H9 (cell line): Measurements from ENCODE around the gene CEP112. TPM values are rescaled to one million over a fixed set of nuclear protein-coding genes. Genes with fewer than 3 reads are reported as not detected.
"Not testable (repeated sequence)": the region's sequence is repeated elsewhere in the genome, so short reads cannot be mapped to it uniquely, and the experiment has no call there.

ENCODE experiments used
- DNase-seq: peaks from one replicate; pipeline ENCODE4 v3.0.0-alpha.2; 2017
- H2AFZ ChIP-seq: one replicate; pipeline ENCODE4 v1.6.1; 2013; ENCODE audit warnings: mild to moderate bottlenecking, low read length, control low read depth, moderate library complexity
- H2AK5ac ChIP-seq: 2 replicates; pipeline ENCODE4 v1.6.1; 2013; ENCODE audit warnings: low read length, control low read depth, mixed read lengths; ENCODE audit not compliant: insufficient read length
- H2BK120ac ChIP-seq: one replicate; pipeline ENCODE4 v1.6.1; 2013; ENCODE audit warnings: low read depth, mild to moderate bottlenecking, low read length, control low read depth, inconsistent platforms; ENCODE audit not compliant: poor library complexity, severe bottlenecking
- H2BK12ac ChIP-seq: 2 replicates; pipeline ENCODE4 v1.6.1; 2013; ENCODE audit warnings: low read length, control low read depth, mixed read lengths, low read depth; ENCODE audit not compliant: insufficient read length
- H2BK15ac ChIP-seq: 2 replicates; pipeline ENCODE4 v1.6.1; 2013; ENCODE audit warnings: low read depth, low read length, control low read depth
- H2BK20ac ChIP-seq: one replicate; pipeline ENCODE4 v1.6.1; 2013; ENCODE audit warnings: low read depth, mild to moderate bottlenecking, low read length, control low read depth, inconsistent platforms; ENCODE audit not compliant: poor library complexity, severe bottlenecking
- H2BK5ac ChIP-seq: 2 replicates; pipeline ENCODE4 v1.6.1; 2013; ENCODE audit warnings: low read length, control low read depth, mixed read lengths; ENCODE audit not compliant: insufficient read length
- H3K14ac ChIP-seq: 2 replicates; pipeline ENCODE4 v1.6.1; 2013; ENCODE audit warnings: low read length, control low read depth; ENCODE audit not compliant: insufficient read depth
- H3K18ac ChIP-seq: 2 replicates; pipeline ENCODE4 v1.6.1; 2013; ENCODE audit warnings: low read depth, mild to moderate bottlenecking, mixed read lengths, low read length, control low read depth; ENCODE audit not compliant: insufficient read length
- H3K23ac ChIP-seq: 2 replicates; pipeline ENCODE4 v1.6.1; 2013; ENCODE audit warnings: low read length, control low read depth, mixed read lengths, low read depth; ENCODE audit not compliant: insufficient read length
- H3K23me2 ChIP-seq: 2 replicates; pipeline ENCODE4 v1.6.1; 2013; ENCODE audit warnings: low read depth, mild to moderate bottlenecking, mixed read lengths, low read length, control low read depth; ENCODE audit not compliant: insufficient read length, poor library complexity, severe bottlenecking
- H3K27ac ChIP-seq: 2 replicates; pipeline ENCODE4 v1.5.1; 2013; ENCODE audit warnings: low read length, control low read depth, mixed read lengths, low read depth; ENCODE audit not compliant: insufficient read length
- H3K27me3 ChIP-seq: 2 replicates; pipeline ENCODE4 v1.6.1; 2013; ENCODE audit warnings: low read length, control low read depth, inconsistent platforms; ENCODE audit not compliant: insufficient read depth
- H3K4ac ChIP-seq: 2 replicates; pipeline ENCODE4 v1.6.1; 2013; ENCODE audit warnings: low read depth, mild to moderate bottlenecking, control low read depth, inconsistent platforms, low read length, moderate library complexity
- H3K4me1 ChIP-seq: 2 replicates; pipeline ENCODE4 v1.6.1; 2013; ENCODE audit warnings: low read length, control low read depth, inconsistent platforms; ENCODE audit not compliant: insufficient read depth
- H3K4me2 ChIP-seq: 2 replicates; pipeline ENCODE4 v1.6.1; 2013; ENCODE audit warnings: low read length, control low read depth, mixed read lengths; ENCODE audit not compliant: insufficient read length, insufficient read depth
- H3K56ac ChIP-seq: 2 replicates; pipeline ENCODE4 v1.6.1; 2013; ENCODE audit warnings: low read depth, mild to moderate bottlenecking, mixed read lengths, low read length, control low read depth; ENCODE audit not compliant: insufficient read length
- H3K79me1 ChIP-seq: 2 replicates; pipeline ENCODE4 v1.6.1; 2013; ENCODE audit warnings: low read depth, mild to moderate bottlenecking, moderate library complexity, low read length, control low read depth, inconsistent platforms; ENCODE audit not compliant: insufficient read depth, poor library complexity, severe bottlenecking
- H3K79me2 ChIP-seq: 2 replicates; pipeline ENCODE4 v1.6.1; 2013; ENCODE audit warnings: low read length, control low read depth, inconsistent platforms; ENCODE audit not compliant: insufficient read depth
- H3K9ac ChIP-seq: 2 replicates; pipeline ENCODE4 v1.6.1; 2013; ENCODE audit warnings: low read length, control low read depth, mixed read lengths; ENCODE audit not compliant: insufficient read length; ENCODE audit errors: extremely low read depth
- H3K9me3 ChIP-seq: one replicate; pipeline ENCODE4 v1.6.1; 2013; ENCODE audit warnings: low read depth, low read length, inconsistent platforms; ENCODE audit not compliant: control insufficient read depth
- H3T11ph ChIP-seq: one replicate; pipeline ENCODE4 v1.6.1; 2013; ENCODE audit warnings: mild to moderate bottlenecking, low read length, control low read depth, inconsistent platforms
- H4K20me1 ChIP-seq: one replicate; pipeline ENCODE4 v1.6.1; 2013; ENCODE audit not compliant: control insufficient read depth, insufficient read length, insufficient read depth
- H4K5ac ChIP-seq: 2 replicates; pipeline ENCODE4 v1.6.1; 2013; ENCODE audit warnings: low read depth, mild to moderate bottlenecking, mixed read lengths, low read length, control low read depth; ENCODE audit not compliant: insufficient read length
- H4K8ac ChIP-seq: replicated peaks from 2 replicates; pipeline ENCODE4 v1.6.1; 2013; ENCODE audit warnings: low read length, control low read depth, mixed read lengths, low read depth; ENCODE audit not compliant: insufficient read length
- H4K91ac ChIP-seq: 2 replicates; pipeline ENCODE4 v1.6.1; 2013; ENCODE audit warnings: low read depth, mild to moderate bottlenecking, moderate library complexity, mixed read lengths, low read length, control low read depth; ENCODE audit not compliant: insufficient read length
- H3K27ac Mint-ChIP-seq, 3 experiments: 2 replicates in 2 of 3; 3 replicates in 1 of 3; pipeline ENCODE4 v1.8.0; 2020 to 2021; ENCODE audit warnings: mixed read lengths in 3 of 3, mild to moderate bottlenecking in 1 of 3, moderate library complexity in 1 of 3
- H3K27me3 Mint-ChIP-seq: 2 replicates; pipeline ENCODE4 v1.8.0; 2021; ENCODE audit warnings: low read depth, mild to moderate bottlenecking, moderate library complexity, mixed read lengths
- H3K36me3 Mint-ChIP-seq, 3 experiments: 2 replicates in 2 of 3; 3 replicates in 1 of 3; pipeline ENCODE4 v1.8.0; 2020 to 2021; ENCODE audit warnings: low read depth in 3 of 3, mixed read lengths in 3 of 3; ENCODE audit not compliant: insufficient read depth in 1 of 3
- H3K4me1 Mint-ChIP-seq, 2 experiments: 2 replicates each; pipeline ENCODE4 v1.8.0; 2020; ENCODE audit warnings: mixed read lengths in 2 of 2
- H3K4me3 Mint-ChIP-seq, 2 experiments: 2 replicates in 1 of 2; 3 replicates in 1 of 2; pipeline ENCODE4 v1.8.0; 2020 to 2021; ENCODE audit warnings: mild to moderate bottlenecking in 2 of 2, mixed read lengths in 2 of 2, moderate library complexity in 1 of 2
- H3K9me3 Mint-ChIP-seq, 2 experiments: 2 replicates in 1 of 2; 3 replicates in 1 of 2; pipeline ENCODE4 v1.8.0; 2020; ENCODE audit warnings: mild to moderate bottlenecking in 2 of 2, mixed read lengths in 2 of 2, moderate library complexity in 1 of 2
- WGBS: extraction: QIAGEN DNeasy Blood & Tissue Kit; methylation state at CpG from one replicate; pipeline ENCODE4 v1.1.7; 2013; ENCODE audit warnings: missing lambda C conversion rate, low lambda C conversion rate, mixed read lengths; ENCODE audit not compliant: insufficient read length; ENCODE audit errors: extremely low coverage; 5-methylcytosine and 5-hydroxymethylcytosine counted together
- total RNA-seq: library from RNA; stranded (reverse); gene quantifications from 2 replicates; pipeline ENCODE4 v1.2.1, GENCODE V29; 2021
- TF ChIP-seq, protein P1 (sequence below): fragments of 200-600 bp; sonication (generic); conservative IDR thresholded peaks from 3 replicates; pipeline ENCODE4 v1.8.0; 2021; ENCODE audit warnings: antibody characterized with exemption, mild to moderate bottlenecking

The CEP112 gene
- total RNA-seq, 1 experiment from 2014 or later = 5.4 TPM

DNA sequence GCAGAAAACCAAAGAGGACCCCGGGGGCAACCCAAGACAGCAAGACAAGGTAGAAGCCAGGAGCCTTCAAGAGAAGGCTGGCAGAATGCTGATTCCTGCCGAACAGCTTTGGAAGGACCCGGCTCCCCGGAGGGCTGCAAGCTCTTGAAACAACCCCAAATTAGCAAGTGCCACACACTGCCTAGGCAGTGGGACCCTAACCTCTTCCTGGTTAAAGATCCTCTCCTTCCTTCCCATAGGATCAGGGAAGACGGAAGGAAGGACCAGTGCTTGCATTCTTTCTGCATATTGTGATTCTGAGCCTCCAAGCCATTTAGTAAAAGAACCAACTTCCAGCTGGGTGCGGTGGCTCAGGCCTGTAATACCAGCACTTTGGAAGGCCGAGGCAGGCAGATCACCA is 508.5 kb downstream of the CEP112 start:
- Histone ChIP-seq H3K56ac (no peak overlapping the region), H3K4me2 (no peak overlapping the region), H4K8ac (no peak overlapping the region), H3K27me3 (peaks cover 3% of the 10 kb centered on the region; the same call in 1 of the 2 replicates), H3K27ac (no peak overlapping the region), H3K4ac (no peak overlapping the region), H4K5ac (no peak overlapping the region), H3K79me2 (no peaks in the 10 kb centered on the region), H3K18ac (no peak overlapping the region), H2AK5ac (no peak overlapping the region), H3K23me2 (no peaks in the 10 kb centered on the region), H2BK15ac (0 out of 2 replicates have a peak overlapping the region, but pooled peaks have one; percentile 48), H2AFZ (no peak overlapping the region), H3K9ac (no peak overlapping the region), H3T11ph (no peak overlapping the region), H2BK12ac (no peak overlapping the region), H2BK120ac (no peak overlapping the region), H3K79me1 (no peaks in the 10 kb centered on the region), H4K20me1 (no peaks in the 10 kb centered on the region), H3K23ac (no peak overlapping the region), H3K9me3 (no peaks in the 10 kb centered on the region), H2BK20ac (no peak overlapping the region), H3K14ac (no peak overlapping the region), H3K4me1 (no peaks in the 10 kb centered on the region), H2BK5ac (no peak overlapping the region), H4K91ac (no peak overlapping the region)
- Mint-ChIP-seq H3K27ac (no peak overlapping the region), H3K4me1 (peaks cover 2 to 3% of the 10 kb centered on the region in 2 experiments; a peak in 2 of 4 replicates), H3K4me3 (no peak overlapping the region), H3K36me3 (no peaks in the 10 kb centered on the region; a peak in 1 of 7 replicates), H3K27me3 (peaks cover 6% of the 10 kb centered on the region), H3K9me3 (peaks cover 0 to 3% of the 10 kb centered on the region in 2 experiments; a peak in 1 of 5 replicates)
- TF ChIP-seq, protein P1, sequence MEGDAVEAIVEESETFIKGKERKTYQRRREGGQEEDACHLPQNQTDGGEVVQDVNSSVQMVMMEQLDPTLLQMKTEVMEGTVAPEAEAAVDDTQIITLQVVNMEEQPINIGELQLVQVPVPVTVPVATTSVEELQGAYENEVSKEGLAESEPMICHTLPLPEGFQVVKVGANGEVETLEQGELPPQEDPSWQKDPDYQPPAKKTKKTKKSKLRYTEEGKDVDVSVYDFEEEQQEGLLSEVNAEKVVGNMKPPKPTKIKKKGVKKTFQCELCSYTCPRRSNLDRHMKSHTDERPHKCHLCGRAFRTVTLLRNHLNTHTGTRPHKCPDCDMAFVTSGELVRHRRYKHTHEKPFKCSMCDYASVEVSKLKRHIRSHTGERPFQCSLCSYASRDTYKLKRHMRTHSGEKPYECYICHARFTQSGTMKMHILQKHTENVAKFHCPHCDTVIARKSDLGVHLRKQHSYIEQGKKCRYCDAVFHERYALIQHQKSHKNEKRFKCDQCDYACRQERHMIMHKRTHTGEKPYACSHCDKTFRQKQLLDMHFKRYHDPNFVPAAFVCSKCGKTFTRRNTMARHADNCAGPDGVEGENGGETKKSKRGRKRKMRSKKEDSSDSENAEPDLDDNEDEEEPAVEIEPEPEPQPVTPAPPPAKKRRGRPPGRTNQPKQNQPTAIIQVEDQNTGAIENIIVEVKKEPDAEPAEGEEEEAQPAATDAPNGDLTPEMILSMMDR = no peak
- no CpG with 5 or more reads among the region's 7 CpGs for WGBS
- peak; percentile 39 for DNase-seq

DNA sequence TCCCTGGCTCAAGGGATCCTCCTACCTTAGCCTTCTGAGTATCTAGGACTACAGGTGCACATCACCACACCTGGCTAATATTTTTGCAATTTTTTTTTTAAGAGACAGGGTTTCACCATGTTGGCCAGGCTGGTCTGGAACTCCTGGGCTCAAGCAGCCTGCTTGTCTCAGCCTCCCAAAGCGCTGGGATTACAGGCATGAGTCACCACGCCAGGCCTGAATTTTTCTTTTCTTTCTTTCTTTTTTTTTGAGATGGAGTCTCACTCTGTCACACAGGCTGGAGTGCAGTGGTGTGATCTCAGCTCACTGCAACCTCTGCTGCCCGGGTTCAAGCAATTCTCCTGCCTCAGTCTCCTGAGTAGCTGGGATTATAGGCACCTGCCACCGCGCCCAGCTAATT is 510.2 kb downstream of the CEP112 start:
- not testable (repeated sequence) for H3K4me1 ChIP-seq, H3K4me2 ChIP-seq, H3K27ac ChIP-seq, H4K5ac ChIP-seq, H3K27me3 ChIP-seq, H3K9me3 ChIP-seq, DNase-seq, H2BK5ac ChIP-seq, H2BK120ac ChIP-seq, H3K23me2 ChIP-seq, H2AK5ac ChIP-seq, H3K4me3 Mint-ChIP-seq, H4K91ac ChIP-seq, H4K8ac ChIP-seq, H2BK12ac ChIP-seq, H3K36me3 Mint-ChIP-seq, H3K27me3 Mint-ChIP-seq, H2BK20ac ChIP-seq, H3K79me2 ChIP-seq, H3K56ac ChIP-seq, H2AFZ ChIP-seq, H3K4me1 Mint-ChIP-seq, H3K14ac ChIP-seq, H3K9ac ChIP-seq, H3K27ac Mint-ChIP-seq, H3K4ac ChIP-seq, H3T11ph ChIP-seq, H4K20me1 ChIP-seq, H3K9me3 Mint-ChIP-seq, H3K18ac ChIP-seq, H3K23ac ChIP-seq, H2BK15ac ChIP-seq, H3K79me1 ChIP-seq
- WGBS = no CpG with 5 or more reads among the region's 5 CpGs
